GM06990 (cell line): ENCODE data around the gene ZDHHC20.
"Not testable (repeated sequence)": the region's sequence is repeated elsewhere in the genome, so short reads cannot be mapped to it uniquely, and the experiment has no call there.

Source experiments
- DNase-seq: peaks from one replicate; pipeline ENCODE4 v3.0.0-alpha.2; 2011; ENCODE audit not compliant: insufficient read length; ENCODE audit errors: extremely low read depth
- H3K27me3 ChIP-seq: replicated peaks from 2 replicates; pipeline ENCODE4 v1.6.0; 2011; ENCODE audit warnings: low read length; ENCODE audit not compliant: control insufficient read depth, insufficient read depth
- H3K36me3 ChIP-seq: 2 replicates; pipeline ENCODE4 v1.5.1; 2011; ENCODE audit warnings: low read length; ENCODE audit not compliant: control insufficient read depth, insufficient read depth
- H3K4me3 ChIP-seq: replicated peaks from 2 replicates; pipeline ENCODE4 v1.5.1; 2011; ENCODE audit warnings: low read depth, mild to moderate bottlenecking, control low read depth, low read length
- CTCF ChIP-seq: IDR thresholded peaks from 2 replicates; pipeline ENCODE4 v1.5.1; 2011; ENCODE audit warnings: low read length, control low read depth, mild to moderate bottlenecking, inconsistent platforms; ENCODE audit not compliant: insufficient read depth, poor library complexity, severe bottlenecking

ZDHHC20 gene

DNA sequence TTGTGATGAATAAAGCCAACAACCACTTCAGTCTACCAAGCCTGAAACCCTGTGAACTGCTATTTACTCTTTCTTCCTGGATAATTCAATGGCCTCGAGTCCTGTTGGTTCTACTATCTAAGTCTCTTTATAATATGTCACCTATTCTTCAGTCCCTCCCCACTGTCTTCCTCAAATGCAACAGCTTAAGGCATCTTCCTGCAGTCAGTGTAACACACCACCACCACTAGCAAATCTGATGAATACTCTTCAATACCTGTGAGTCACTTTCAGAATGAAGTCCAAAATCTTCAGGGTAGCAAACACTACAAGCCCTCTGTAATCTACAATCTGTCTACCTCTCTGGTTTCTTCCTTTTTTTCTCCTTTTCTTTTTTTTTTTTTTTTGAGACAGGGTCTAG lies 32.9 kb downstream of the ZDHHC20 start:
- no peak for TF ChIP-seq CTCF
- DNase-seq = no peak
- Histone ChIP-seq H3K4me3 (no peak overlapping the region), H3K36me3 (no peaks in the 10 kb centered on the region), H3K27me3 (no peaks in the 10 kb centered on the region)

DNA sequence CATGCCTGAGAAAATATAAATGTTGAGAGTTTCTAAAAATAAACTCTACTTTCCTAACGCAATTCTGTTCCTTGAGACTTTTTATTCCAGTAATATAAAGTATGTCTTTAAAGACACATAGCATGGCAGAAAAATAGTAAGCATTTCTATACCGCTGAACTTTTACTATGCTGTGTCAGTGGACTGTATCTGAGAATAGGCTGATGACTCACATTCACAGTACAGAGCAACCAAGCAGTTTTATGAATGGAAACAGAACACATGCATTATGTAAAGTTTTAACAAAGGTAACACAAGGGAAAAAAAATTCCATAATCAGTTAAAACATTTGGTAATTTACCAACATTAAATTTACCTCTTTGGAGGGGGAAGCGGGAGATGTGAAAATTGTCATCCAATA lies 38.4 kb downstream of the ZDHHC20 start:
- DNase-seq = no peak
- Histone ChIP-seq H3K36me3 (peaks cover 2% of the 10 kb centered on the region), H3K27me3 (no peaks in the 10 kb centered on the region), H3K4me3 (no peak overlapping the region)
- no peak for TF ChIP-seq CTCF

DNA sequence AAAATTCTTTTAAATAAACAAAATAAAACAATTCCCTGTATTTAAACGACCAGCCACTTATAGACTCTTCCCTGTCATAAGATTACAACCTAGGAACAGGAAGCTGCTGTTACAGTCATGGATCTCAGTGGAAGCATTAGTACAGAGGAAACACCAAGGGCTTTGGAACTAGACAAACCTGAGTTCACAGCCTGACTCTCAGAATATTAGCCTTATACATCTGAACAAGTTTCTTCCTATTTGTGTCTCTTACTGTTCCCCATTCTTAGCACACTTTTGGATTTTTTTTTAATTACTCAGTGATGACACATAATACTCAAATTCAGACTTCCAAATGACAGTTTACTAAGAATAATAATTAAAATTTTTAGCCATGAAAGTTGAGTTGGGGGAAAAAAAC lies 46.1 kb downstream of the ZDHHC20 start:
- H3K4me3 ChIP-seq = no peak overlapping the region
- H3K36me3 ChIP-seq = peaks cover 8% of the 10 kb centered on the region
- DNase-seq = no peak
- H3K27me3 ChIP-seq = no peaks in the 10 kb centered on the region
- no peak for TF ChIP-seq CTCF

- H3K4me3 ChIP-seq, DNase-seq, H3K36me3 ChIP-seq, H3K27me3 ChIP-seq: not testable (repeated sequence)
These were observed 48.6 kb downstream of the ZDHHC20 start for GRCh38 chr13:21410453-21410852.

- no peak for DNase-seq
- no peaks in the 10 kb centered on the region; the same call in 1 of the 2 replicates for H3K36me3 ChIP-seq
- no peaks in the 10 kb centered on the region for H3K27me3 ChIP-seq
- H3K4me3 ChIP-seq = no peak overlapping the region
- no peak for TF ChIP-seq CTCF
These were observed 53.8 kb downstream of the ZDHHC20 start for GRCh38 chr13:21405309-21405708.

- no peaks in the 10 kb centered on the region for H3K27me3 ChIP-seq
- no peak for DNase-seq
- H3K36me3 ChIP-seq = no peaks in the 10 kb centered on the region
- no peak overlapping the region for H3K4me3 ChIP-seq
- TF ChIP-seq CTCF = no peak
These were observed 56.4 kb downstream of the ZDHHC20 start for GRCh38 chr13:21402586-21403307.
